Ectodermal cell (in vitro differentiated cells): ENCODE results near the gene TUBD1.

ENCODE experiments used
- H3K27ac ChIP-seq: 2 replicates; pipeline ENCODE4 v1.7.0; 2013; ENCODE audit warnings: mild to moderate bottlenecking, low read depth, low read length; ENCODE audit not compliant: insufficient read depth, poor library complexity, severe bottlenecking
- H3K27me3 ChIP-seq: 2 replicates; pipeline ENCODE4 v1.7.0; 2013; ENCODE audit warnings: mild to moderate bottlenecking, low read length; ENCODE audit not compliant: insufficient read depth, control insufficient read depth, poor library complexity, severe bottlenecking
- H3K36me3 ChIP-seq: one replicate; pipeline ENCODE4 v1.7.0; 2013; ENCODE audit warnings: low read length; ENCODE audit not compliant: control insufficient read depth, insufficient read depth
- H3K4me1 ChIP-seq: one replicate; pipeline ENCODE4 v1.7.0; 2013; ENCODE audit warnings: low read length; ENCODE audit not compliant: control insufficient read depth, insufficient read depth
- H3K4me3 ChIP-seq: 2 replicates; pipeline ENCODE4 v1.7.0; 2013; ENCODE audit warnings: low read depth, low read length, control low read depth; ENCODE audit not compliant: insufficient read depth
- H3K9me3 ChIP-seq: 2 replicates; pipeline ENCODE4 v1.7.0; 2013; ENCODE audit warnings: mild to moderate bottlenecking, low read length, moderate library complexity; ENCODE audit not compliant: control insufficient read depth
- WGBS, 2 experiments: methylation state at CpG; one replicate each; pipeline ENCODE4 v1.1.7; 2013; ENCODE audit warnings: missing lambda C conversion rate in 2 of 2; 5-methylcytosine and 5-hydroxymethylcytosine counted together

Gene TUBD1

GRCh38 chr17:59825533-59826322, 67.0 kb downstream of the TUBD1 start:
- H3K27ac ChIP-seq = no peak overlapping the region
- no peaks in the 10 kb centered on the region for H3K4me1 ChIP-seq
- no peaks in the 10 kb centered on the region for H3K9me3 ChIP-seq
- WGBS, 2 experiments = 96 to 99% methylated on average over 4 to 5 of the region's 5 CpGs
- H3K4me3 ChIP-seq = no peak overlapping the region
- no peaks in the 10 kb centered on the region for H3K36me3 ChIP-seq
- no peaks in the 10 kb centered on the region for H3K27me3 ChIP-seq

GRCh38 chr17:59815965-59816364, 76.8 kb downstream of the TUBD1 start:
- Histone ChIP-seq H3K4me3 (no peak overlapping the region), H3K9me3 (no peaks in the 10 kb centered on the region), H3K27me3 (no peaks in the 10 kb centered on the region), H3K4me1 (no peaks in the 10 kb centered on the region), H3K36me3 (no peaks in the 10 kb centered on the region), H3K27ac (no peak overlapping the region)
- 86% methylated on average over 1 of the region's 1 CpG; no CpG with 5 or more reads in 1 of the 2 experiments for WGBS, 2 experiments

GRCh38 chr17:59814685-59815084, 78.1 kb downstream of the TUBD1 start:
- Histone ChIP-seq H3K27ac (no peak overlapping the region), H3K27me3 (no peaks in the 10 kb centered on the region), H3K9me3 (no peaks in the 10 kb centered on the region), H3K4me1 (no peaks in the 10 kb centered on the region), H3K36me3 (no peaks in the 10 kb centered on the region), H3K4me3 (no peak overlapping the region)
- 95 to 98% methylated on average over 3 of the region's 3 CpGs for WGBS, 2 experiments

- Histone ChIP-seq H3K4me3 (no peak overlapping the region), H3K4me1 (no peaks in the 10 kb centered on the region), H3K9me3 (no peaks in the 10 kb centered on the region), H3K36me3 (no peaks in the 10 kb centered on the region), H3K27ac (no peak overlapping the region), H3K27me3 (no peaks in the 10 kb centered on the region)
- WGBS, 2 experiments = 100% methylated on average over 1 of the region's 1 CpG
These were observed 78.5 kb downstream of the TUBD1 start for GRCh38 chr17:59814276-59814675.

- Histone ChIP-seq H3K27ac (no peak overlapping the region), H3K4me1 (no peaks in the 10 kb centered on the region), H3K27me3 (no peaks in the 10 kb centered on the region), H3K36me3 (no peaks in the 10 kb centered on the region), H3K9me3 (no peaks in the 10 kb centered on the region), H3K4me3 (no peak overlapping the region)
- 90 to 100% methylated on average over 3 of the region's 3 CpGs for WGBS, 2 experiments
These were observed 80.6 kb downstream of the TUBD1 start for GRCh38 chr17:59812139-59812538.

GRCh38 chr17:59811209-59811608, 81.5 kb downstream of the TUBD1 start:
- WGBS, 2 experiments = 92 to 94% methylated on average over 1 of the region's 1 CpG
- no peaks in the 10 kb centered on the region for H3K27me3 ChIP-seq
- H3K4me3 ChIP-seq = no peak overlapping the region
- H3K27ac ChIP-seq = no peak overlapping the region
- no peaks in the 10 kb centered on the region for H3K36me3 ChIP-seq
- no peaks in the 10 kb centered on the region for H3K9me3 ChIP-seq
- no peaks in the 10 kb centered on the region for H3K4me1 ChIP-seq

GRCh38 chr17:59810894-59811153, 81.9 kb downstream of the TUBD1 start:
- H3K4me1 ChIP-seq = no peaks in the 10 kb centered on the region
- H3K36me3 ChIP-seq = no peaks in the 10 kb centered on the region
- WGBS, 2 experiments = no CpG with 5 or more reads among the region's 1 CpG
- H3K4me3 ChIP-seq = no peak overlapping the region
- no peaks in the 10 kb centered on the region for H3K9me3 ChIP-seq
- no peaks in the 10 kb centered on the region for H3K27me3 ChIP-seq
- H3K27ac ChIP-seq = no peak overlapping the region
